Stimulated activated CD4-positive, alpha-beta T cell treated with anti-CD3 and anti-CD28 coated beads, Interleukin-15, amount 100 ng/mL, for 24 hours (primary cell): ENCODE data around the gene CNNM4.

ENCODE experiments used
- DNase-seq: peaks from one replicate; pipeline ENCODE4 v3.0.0-alpha.2; 2020

Gene CNNM4

GRCh38 chr2:96760036-96760985 lies at the start of gene CNNM4:
TSS of gene CNNM4 (plus strand) at chr2:96760902. CDS start at chr2:96761000, 98 bp downstream.
- DNase-seq = peak; percentile 96

- DNase-seq = no peak
Measured at GRCh38 chr2:96710985-96711384, 49.7 kb upstream of the CNNM4 start.

GRCh38 chr2:96715658-96716057 lies 45.0 kb upstream of the CNNM4 start:
- DNase-seq = no peak

- DNase-seq = no peak
Measured at GRCh38 chr2:96716388-96716787, 44.3 kb upstream of the CNNM4 start.

- DNase-seq = no peak
Measured at GRCh38 chr2:96726131-96726530, 34.6 kb upstream of the CNNM4 start.

- DNase-seq = no peak
Measured at GRCh38 chr2:96727431-96727830, 33.3 kb upstream of the CNNM4 start.

- DNase-seq = no peak
Measured at GRCh38 chr2:96729748-96730147, 31.0 kb upstream of the CNNM4 start.

- DNase-seq = no peak
Measured at GRCh38 chr2:96730212-96730611, 30.5 kb upstream of the CNNM4 start.

- DNase-seq = no peak
Measured at GRCh38 chr2:96733931-96734330, 26.8 kb upstream of the CNNM4 start.

- DNase-seq = no peak
Measured at GRCh38 chr2:96734880-96735583, 25.7 kb upstream of the CNNM4 start.

- no peak for DNase-seq
Measured at GRCh38 chr2:96737251-96737650, 23.5 kb upstream of the CNNM4 start.

- DNase-seq = no peak
Measured at GRCh38 chr2:96737831-96738230, 22.9 kb upstream of the CNNM4 start.

GRCh38 chr2:96739076-96739632 lies 21.5 kb upstream of the CNNM4 start:
- no peak for DNase-seq

- peak; percentile 99 for DNase-seq
Measured at GRCh38 chr2:96739633-96740428, 20.9 kb upstream of the CNNM4 start, which contains the start of gene LMAN2L. TSS of gene LMAN2L (minus strand) at chr2:96740064. CDS start at chr2:96740040, 24 bp downstream.

- no peak for DNase-seq
Measured at GRCh38 chr2:96747061-96747617, 13.6 kb upstream of the CNNM4 start.

- DNase-seq = no peak
Measured at GRCh38 chr2:96751800-96752199, 8.9 kb upstream of the CNNM4 start.

- no peak for DNase-seq
Measured at GRCh38 chr2:96753661-96754282, 6.9 kb upstream of the CNNM4 start.

GRCh38 chr2:96754317-96754716 lies 6.4 kb upstream of the CNNM4 start:
- no peak for DNase-seq

- DNase-seq = no peak
Measured at GRCh38 chr2:96756788-96757476, 3.8 kb upstream of the CNNM4 start.

GRCh38 chr2:96757477-96757860 lies 3.2 kb upstream of the CNNM4 start:
- DNase-seq = no peak

GRCh38 chr2:96758987-96759386 lies 1.7 kb upstream of the CNNM4 start:
- DNase-seq = no peak
